HepG2 (cell line): ENCODE measurements around the gene ZNF75A. TPM values are rescaled to one million over a fixed set of nuclear protein-coding genes. Genes with fewer than 3 reads are reported as not detected.
"Not testable (repeated sequence)": the region's sequence is repeated elsewhere in the genome, so short reads cannot be mapped to it uniquely, and the experiment has no call there.

Experiments used
- ATAC-seq: fragments of 200-7000 bp; cut with Tn5 transposase; 3 replicates; pipeline ENCODE4 v1.9.1; 2020; ENCODE audit warnings: mild to moderate bottlenecking, moderate library complexity
- BruUV-seq: library from RNA; stranded (reverse); fragments of 400-500 nt; replicated peaks from 2 replicates; lab custom pipeline; 2021; lab: Mats Ljungman, UMichigan
- CTCF ChIA-PET: fragments of 300-600 bp; formaldehyde crosslinking; extraction: SDS; loops from one replicate; lab custom pipeline; 2021; ENCODE audit warnings: low total read pairs, inconsistent platforms, low intra/inter-chr PET ratio; lab: Yijun Ruan, JAX
- POLR2A ChIA-PET: fragments of 350-600 bp; sonication (Branson Sonifier 250); formaldehyde crosslinking; loops from one replicate; lab custom pipeline; 2020; ENCODE audit warnings: antibody characterized with exemption, inconsistent platforms; lab: Yijun Ruan, JAX
- DNase-seq: peaks from one replicate; pipeline ENCODE4 v3.0.0-alpha.2; 2015; ENCODE audit warnings: low spot score
- FAIRE-seq: peaks from 3 replicates; lab custom pipeline; 2011; peaks lifted over from hg19 to GRCh38; lab: Jason Lieb, UNC
- H2AFZ ChIP-seq: one replicate; pipeline ENCODE4 v1.6.1; 2011; ENCODE audit warnings: low read length, inconsistent platforms
- H3K27ac ChIP-seq: fragments of 300-600 bp; 3 replicates; pipeline ENCODE4 v1.8.0; 2011; ENCODE audit warnings: mixed run types, mild to moderate bottlenecking, mixed read lengths, low read length, inconsistent platforms; ENCODE audit not compliant: insufficient read depth; ENCODE audit errors: extremely low read length
- H3K27me3 ChIP-seq, 2 experiments: fragments of 200-600 bp in 1 of 2; 2 replicates in 1 of 2; 3 replicates in 1 of 2; pipeline versions ENCODE4 v1.6.0 to v1.8.0; 2011; ENCODE audit warnings: low read length in 2 of 2, mild to moderate bottlenecking in 2 of 2, moderate library complexity in 2 of 2, inconsistent platforms in 1 of 2; ENCODE audit not compliant: insufficient read depth in 2 of 2, control insufficient read depth in 1 of 2
- H3K36me3 ChIP-seq, 2 experiments: fragments of 200-600 bp in 1 of 2; replicated peaks in 1 of 2; 2 replicates in 1 of 2; 3 replicates in 1 of 2; pipeline versions ENCODE4 v1.5.1 to v1.8.0; 2011; ENCODE audit warnings: low read length in 2 of 2, inconsistent platforms in 1 of 2; ENCODE audit not compliant: insufficient read depth in 2 of 2, control insufficient read depth in 1 of 2
- H3K4me1 ChIP-seq: 2 replicates; pipeline ENCODE4 v1.5.1; 2012; ENCODE audit warnings: low read length, inconsistent platforms; ENCODE audit not compliant: insufficient read depth
- H3K4me2 ChIP-seq: 2 replicates; pipeline ENCODE4 v1.6.0; 2011; ENCODE audit warnings: low read depth, low read length, inconsistent platforms
- H3K4me3 ChIP-seq, 3 experiments: fragments of 200-600 bp in 1 of 3; sonication (generic), shearing (Covaris generic) in 1 of 3; replicated peaks in 1 of 3; 2 replicates each; pipeline ENCODE4 v1.5.1; 2011 to 2016; ENCODE audit warnings: low read length in 3 of 3, inconsistent platforms in 2 of 3, low read depth in 2 of 3, mild to moderate bottlenecking in 2 of 3, control low read depth in 1 of 3, mixed read lengths in 1 of 3; ENCODE audit not compliant: insufficient read depth in 1 of 3
- H3K79me2 ChIP-seq: one replicate; pipeline ENCODE4 v1.6.1; 2011; ENCODE audit warnings: low read length, inconsistent platforms; ENCODE audit not compliant: insufficient read depth
- H3K9ac ChIP-seq: 2 replicates; pipeline ENCODE4 v1.6.0; 2011; ENCODE audit warnings: mild to moderate bottlenecking, low read depth, low read length, inconsistent platforms; ENCODE audit not compliant: insufficient read depth
- H3K9me3 ChIP-seq: 2 replicates; pipeline ENCODE4 v1.5.1; 2012; ENCODE audit warnings: mild to moderate bottlenecking, low read length
- H4K20me1 ChIP-seq: 2 replicates; pipeline ENCODE4 v1.6.0; 2011; ENCODE audit warnings: inconsistent platforms, mild to moderate bottlenecking, low read length, moderate library complexity; ENCODE audit not compliant: insufficient read depth
- EP300 ChIP-seq, 3 experiments: sonication (generic) in 1 of 3; formaldehyde crosslinking in 1 of 3; IDR thresholded peaks; 2 replicates each; pipeline versions ENCODE4 v1.5.1 to v1.6.1; 2011 to 2020; ENCODE audit warnings: low read depth in 2 of 3, low read length in 2 of 3, borderline replicate concordance in 1 of 3, improper control_type of control experiment in 1 of 3, mild to moderate bottlenecking in 1 of 3, missing genetic modification reagents in 1 of 3, moderate library complexity in 1 of 3
- GFI1 ChIP-seq: sonication (generic); formaldehyde crosslinking; IDR thresholded peaks from 2 replicates; pipeline ENCODE4 v1.5.0; 2020; ENCODE audit warnings: missing genetic modification reagents, mild to moderate bottlenecking, borderline replicate concordance
- HDAC2 ChIP-seq: sonication (generic); formaldehyde crosslinking; IDR thresholded peaks from 2 replicates; pipeline ENCODE4 v1.4.0; 2020; ENCODE audit warnings: missing genetic modification reagents
- KLF9 ChIP-seq: IDR thresholded peaks from 2 replicates; pipeline ENCODE4 v1.6.1; 2016; ENCODE audit warnings: low read depth
- NFKB2 ChIP-seq: sonication (generic); formaldehyde crosslinking; IDR thresholded peaks from 2 replicates; pipeline ENCODE4 v1.4.0; 2020; ENCODE audit warnings: missing genetic modification reagents, borderline replicate concordance
- NR2C2 ChIP-seq: sonication (generic); formaldehyde crosslinking; IDR thresholded peaks from 2 replicates; pipeline ENCODE4 v1.4.0; 2020; ENCODE audit warnings: missing genetic modification reagents, mild to moderate bottlenecking, moderate library complexity, borderline replicate concordance
- PHF21A ChIP-seq: sonication (generic); formaldehyde crosslinking; IDR thresholded peaks from 2 replicates; pipeline ENCODE4 v1.5.0; 2020; ENCODE audit warnings: mild to moderate bottlenecking, missing genetic modification reagents
- POGZ ChIP-seq: sonication (generic); formaldehyde crosslinking; IDR thresholded peaks from 2 replicates; pipeline ENCODE4 v1.4.0; 2020; ENCODE audit warnings: mild to moderate bottlenecking, missing genetic modification reagents
- SP5 ChIP-seq: IDR thresholded peaks from 2 replicates; pipeline ENCODE4 v1.6.1; 2016; ENCODE audit warnings: low read depth, borderline replicate concordance
- TSC22D2 ChIP-seq: sonication (generic); formaldehyde crosslinking; IDR thresholded peaks from 2 replicates; pipeline ENCODE4 v1.5.1; 2020; ENCODE audit warnings: missing genetic modification reagents, mild to moderate bottlenecking, borderline replicate concordance
- ZNF605 ChIP-seq: sonication (generic); formaldehyde crosslinking; IDR thresholded peaks from 2 replicates; pipeline ENCODE4 v1.8.0; 2022; ENCODE audit warnings: mild to moderate bottlenecking, missing genetic modification reagents
- ZNF746 ChIP-seq: sonication (generic); formaldehyde crosslinking; IDR thresholded peaks from 2 replicates; pipeline ENCODE4 v1.8.0; 2022; ENCODE audit warnings: mild to moderate bottlenecking, missing genetic modification reagents
- WGBS: methylation state at CpG from one replicate; pipeline ENCODE4 v1.1.6; 2017; ENCODE audit warnings: low lambda C conversion rate; 5-methylcytosine and 5-hydroxymethylcytosine counted together
- in situ Hi-C: cut with HindIII; loops from 2 replicates; pipeline ENCODE4 v1.10.0; 2017; ENCODE audit warnings: low pct_unique_long_range_greater_than_20kb; ENCODE audit not compliant: extremely low pct_ligation_motif_present
- intact Hi-C: fragments of 100-400 bp; cut with micrococcal nuclease; formaldehyde crosslinking; loops from one replicate; pipeline ENCODE4 v1.10.0; 2022; ENCODE audit not compliant: unreplicated experiment
- polyA plus RNA-seq, 8 experiments: library from polyadenylated mRNA; depleted of rRNA in 3 of 8; stranded (reverse) in 7 of 8; unstranded in 1 of 8; fragments of >200 nt; fragmentation: Illumina TruSeq in 4 of 8; extraction: Trizol in 4 of 8; gene quantifications; 2 replicates each; pipeline versions ENCODE4 v1.2.1 to v1.2.3, GENCODE V29; 2011 to 2016; ENCODE audit warnings: low read depth in 4 of 8, missing spikeins in 1 of 8, mixed read lengths in 1 of 8; ENCODE audit not compliant: insufficient read depth in 1 of 8
- total RNA-seq, 5 experiments: library from RNA; depleted of rRNA; stranded (reverse); fragments of >200 nt; fragmentation: Illumina TruSeq; extraction: Trizol; gene quantifications; 2 replicates each; pipeline ENCODE4 v1.2.3, GENCODE V29; 2016; ENCODE audit warnings: low read depth in 1 of 5
- TF ChIP-seq, protein P1 (sequence below): sonication (generic); formaldehyde crosslinking; IDR thresholded peaks from 2 replicates; pipeline ENCODE4 v1.4.0; 2020; ENCODE audit warnings: low read depth, mild to moderate bottlenecking, missing genetic modification reagents
- TF ChIP-seq, protein P2 (sequence below): sonication (generic); formaldehyde crosslinking; IDR thresholded peaks from 2 replicates; pipeline ENCODE4 v1.4.0; 2020; ENCODE audit warnings: missing genetic modification reagents

ZNF75A gene
- total and polyA plus RNA-seq, 2 of the 13 experiments (the other 11 are each of a cell fraction or from before 2014, with no cell fraction given): 1.4 to 2.1 TPM

DNA sequence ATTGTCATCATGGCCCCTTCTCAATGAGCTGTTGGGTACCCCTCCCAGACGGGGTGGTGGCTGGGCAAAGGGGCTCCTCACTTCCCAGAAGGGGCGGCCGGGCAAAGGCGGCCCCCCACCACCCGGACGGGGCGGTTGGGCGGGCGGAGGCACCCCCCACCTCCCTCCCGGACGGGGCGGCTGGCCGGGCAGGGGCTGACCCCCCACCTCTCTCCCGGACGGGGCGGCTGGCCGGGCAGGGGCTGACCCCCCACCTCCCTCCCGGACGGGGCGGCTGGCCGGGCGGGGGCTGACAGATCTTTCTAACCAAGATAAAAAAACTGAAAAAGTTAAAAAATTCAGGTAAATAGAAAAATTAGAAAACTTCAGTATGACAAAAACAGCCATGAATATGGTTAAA, 34.0 kb upstream of the ZNF75A start:
- POLR2A ChIA-PET: interaction anchor here (4.4 kb wide), 1 partner anchor 12 kb away, joined by 44 read pairs; the partner anchor contains the start of gene ZNF263
- H3K9me3 ChIP-seq, in situ Hi-C loops, FAIRE-seq, DNase-seq, H3K27ac ChIP-seq, intact Hi-C loops, H2AFZ ChIP-seq, H3K4me3 ChIP-seq, CTCF ChIA-PET, H3K9ac ChIP-seq, H3K79me2 ChIP-seq, H3K27me3 ChIP-seq, BruUV-seq, H4K20me1 ChIP-seq, H3K4me2 ChIP-seq, ATAC-seq, H3K36me3 ChIP-seq: not testable (repeated sequence)
- 93% methylated on average over 18 of the region's 22 CpGs for WGBS
- peaks cover 65% of the 10 kb centered on the region for H3K4me1 ChIP-seq

DNA sequence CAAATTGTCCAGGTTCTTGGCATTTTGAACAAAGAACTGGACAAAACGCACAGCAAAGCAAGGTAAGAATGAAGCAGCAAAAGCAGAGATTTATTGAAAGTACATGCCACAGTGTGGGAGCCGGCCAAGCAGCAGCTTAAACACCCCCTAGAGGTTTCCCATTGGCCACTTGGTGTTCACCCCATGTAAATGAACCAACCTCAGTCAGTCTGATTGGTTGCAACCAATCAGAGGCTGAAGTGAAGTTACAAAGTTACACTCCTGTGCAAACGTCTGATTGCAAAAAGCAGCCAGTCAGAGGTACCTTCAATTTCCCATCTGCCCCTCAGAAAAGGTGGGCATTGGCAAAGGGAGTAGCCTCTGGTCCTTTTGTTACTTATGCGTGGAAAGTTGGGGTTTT, 30.8 kb upstream of the ZNF75A start:
- H3K79me2 ChIP-seq: no peaks in the 10 kb centered on the region
- H3K36me3 ChIP-seq: no peaks in the 10 kb centered on the region
- H3K9ac ChIP-seq: peak overlapping the region; percentile 74
- H3K4me3 ChIP-seq: peak overlapping the region; percentile 43 to 60 (median 52)
- H4K20me1 ChIP-seq: no peaks in the 10 kb centered on the region
- DNase-seq: peak; percentile 91
- whole genome bisulfite sequencing: 12% methylated on average over 3 of the region's 4 CpGs
- ChIA-PET CTCF (no interaction called here), POLR2A (interaction anchor here (0.9 to 4.4 kb wide), 5 partner anchors 8 to 91 kb away, joined by 3 to 44 read pairs (median 6); partner anchors contain the start of gene ZNF263)
- H3K27me3 ChIP-seq: no peaks in the 10 kb centered on the region; a peak in 1 of 5 replicates
- ATAC-seq: peak; percentile 100
- FAIRE-seq: peak; percentile 97
- peak overlapping the region; percentile 89 for H3K4me2 ChIP-seq
- H3K27ac ChIP-seq: peak overlapping the region; percentile 89
- no TSS peak for BruUV-seq
- peaks cover 52% of the 10 kb centered on the region for H3K4me1 ChIP-seq
- in situ Hi-C loops: no loop called here
- H2AFZ ChIP-seq: peak overlapping the region; percentile 35
- no peaks in the 10 kb centered on the region for H3K9me3 ChIP-seq
- intact Hi-C loops: no loop called here
- peak; percentile 15; the same call in 1 of the 2 replicates for TF ChIP-seq HDAC2
- no peak for TF ChIP-seq NFKB2 (CRISPR knock-in tag)
- TF ChIP-seq PHF21A (CRISPR knock-in tag): peak; percentile 99
- TF ChIP-seq GFI1: peak; percentile 98
- 0 out of 2 replicates have a peak, but pooled peaks have one; percentile 22 for TF ChIP-seq KLF9 (CRISPR knock-in tag)
- TF ChIP-seq ZNF746 (CRISPR knock-in tag): no peak
- TF ChIP-seq, protein P1, sequence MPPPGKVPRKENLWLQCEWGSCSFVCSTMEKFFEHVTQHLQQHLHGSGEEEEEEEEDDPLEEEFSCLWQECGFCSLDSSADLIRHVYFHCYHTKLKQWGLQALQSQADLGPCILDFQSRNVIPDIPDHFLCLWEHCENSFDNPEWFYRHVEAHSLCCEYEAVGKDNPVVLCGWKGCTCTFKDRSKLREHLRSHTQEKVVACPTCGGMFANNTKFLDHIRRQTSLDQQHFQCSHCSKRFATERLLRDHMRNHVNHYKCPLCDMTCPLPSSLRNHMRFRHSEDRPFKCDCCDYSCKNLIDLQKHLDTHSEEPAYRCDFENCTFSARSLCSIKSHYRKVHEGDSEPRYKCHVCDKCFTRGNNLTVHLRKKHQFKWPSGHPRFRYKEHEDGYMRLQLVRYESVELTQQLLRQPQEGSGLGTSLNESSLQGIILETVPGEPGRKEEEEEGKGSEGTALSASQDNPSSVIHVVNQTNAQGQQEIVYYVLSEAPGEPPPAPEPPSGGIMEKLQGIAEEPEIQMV (CRISPR knock-in tag): 0 out of 2 replicates have a peak, but pooled peaks have one; percentile 10
- TF ChIP-seq EP300 (IDR thresholded peaks at IDR 0.05; ENCODE audit: low read depth in 2 of 2, low read length in 2 of 2): 0 out of 4 replicates have a peak, but pooled peaks of 1 of the 2 experiments have one; percentile 13
- TF ChIP-seq EP300 (CRISPR knock-in tag; IDR thresholded peaks at IDR 0.05; ENCODE audit: borderline replicate concordance): no peak
- peak; percentile 48; the same call in 1 of the 2 replicates for TF ChIP-seq ZNF605
- TF ChIP-seq POGZ (CRISPR knock-in tag): 0 out of 2 replicates have a peak, but pooled peaks have one; percentile 21
- TF ChIP-seq, protein P2, sequence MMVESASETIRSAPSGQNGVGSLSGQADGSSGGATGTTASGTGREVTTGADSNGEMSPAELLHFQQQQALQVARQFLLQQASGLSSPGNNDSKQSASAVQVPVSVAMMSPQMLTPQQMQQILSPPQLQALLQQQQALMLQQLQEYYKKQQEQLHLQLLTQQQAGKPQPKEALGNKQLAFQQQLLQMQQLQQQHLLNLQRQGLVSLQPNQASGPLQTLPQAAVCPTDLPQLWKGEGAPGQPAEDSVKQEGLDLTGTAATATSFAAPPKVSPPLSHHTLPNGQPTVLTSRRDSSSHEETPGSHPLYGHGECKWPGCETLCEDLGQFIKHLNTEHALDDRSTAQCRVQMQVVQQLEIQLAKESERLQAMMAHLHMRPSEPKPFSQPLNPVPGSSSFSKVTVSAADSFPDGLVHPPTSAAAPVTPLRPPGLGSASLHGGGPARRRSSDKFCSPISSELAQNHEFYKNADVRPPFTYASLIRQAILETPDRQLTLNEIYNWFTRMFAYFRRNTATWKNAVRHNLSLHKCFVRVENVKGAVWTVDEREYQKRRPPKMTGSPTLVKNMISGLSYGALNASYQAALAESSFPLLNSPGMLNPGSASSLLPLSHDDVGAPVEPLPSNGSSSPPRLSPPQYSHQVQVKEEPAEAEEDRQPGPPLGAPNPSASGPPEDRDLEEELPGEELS (CRISPR knock-in tag): 0 out of 2 replicates have a peak, but pooled peaks have one; percentile 3
- TF ChIP-seq TSC22D2: peak; percentile 22; the same call in 1 of the 2 replicates
- TF ChIP-seq NR2C2 (CRISPR knock-in tag): 0 out of 2 replicates have a peak, but pooled peaks have one; percentile 15
- TF ChIP-seq SP5: no peak
